Parathyroid adenoma (tissue), 2 donors: ENCODE data around the gene ATRIP.

Source experiments
- H2AFZ ChIP-seq: fragments of 300-600 bp; sonication (generic); one replicate; pipeline ENCODE4 v1.7.0; 2017; ENCODE audit warnings: antibody characterized with exemption, mild to moderate bottlenecking
- H3K27ac ChIP-seq: fragments of 300-600 bp; sonication (generic); one replicate; pipeline ENCODE4 v1.7.0; 2017
- H3K27me3 ChIP-seq: fragments of 300-600 bp; sonication (generic); one replicate; pipeline ENCODE4 v1.7.0; 2017; ENCODE audit warnings: low read length; ENCODE audit not compliant: control insufficient read depth, insufficient read depth
- H3K36me3 ChIP-seq: fragments of 300-600 bp; sonication (generic); one replicate; pipeline ENCODE4 v1.7.0; 2017; ENCODE audit warnings: low read length; ENCODE audit not compliant: control insufficient read depth, insufficient read depth
- H3K4me1 ChIP-seq: fragments of 300-600 bp; sonication (generic); one replicate; pipeline ENCODE4 v1.7.0; 2017; ENCODE audit warnings: control low read depth
- H3K4me2 ChIP-seq: fragments of 300-600 bp; sonication (generic); one replicate; pipeline ENCODE4 v1.7.0; 2017; ENCODE audit warnings: low read length
- H3K4me3 ChIP-seq: fragments of 300-600 bp; sonication (generic); one replicate; pipeline ENCODE4 v1.7.0; 2017; ENCODE audit warnings: low read depth, low read length
- H3K79me2 ChIP-seq: fragments of 300-600 bp; sonication (generic); one replicate; pipeline ENCODE4 v1.7.0; 2017; ENCODE audit warnings: control low read depth
- H3K9ac ChIP-seq: fragments of 300-600 bp; sonication (generic); one replicate; pipeline ENCODE4 v1.7.0; 2017; ENCODE audit warnings: mild to moderate bottlenecking
- H3K9me3 ChIP-seq: fragments of 300-600 bp; sonication (generic); one replicate; pipeline ENCODE4 v1.7.0; 2017; ENCODE audit warnings: low read length; ENCODE audit not compliant: control insufficient read depth
- CTCF ChIP-seq: fragments of 300-600 bp; sonication (generic); IDR thresholded peaks from one replicate; pipeline ENCODE4 v1.7.0; 2017; ENCODE audit warnings: antibody characterized with exemption, mild to moderate bottlenecking
- donor health status: primary hyperparathyroidism.

ATRIP gene

GRCh38 chr3:48436477-48436787 lies 10.1 kb upstream of the ATRIP start:
- Histone ChIP-seq H3K27ac (no peak overlapping the region), H3K4me1 (peaks cover 16% of the 10 kb centered on the region), H3K27me3 (no peaks in the 10 kb centered on the region), H3K9me3 (no peaks in the 10 kb centered on the region), H3K79me2 (peaks cover 20% of the 10 kb centered on the region), H3K4me2 (no peak overlapping the region), H3K4me3 (no peak overlapping the region), H3K36me3 (no peaks in the 10 kb centered on the region), H2AFZ (no peak overlapping the region), H3K9ac (no peak overlapping the region)
- TF ChIP-seq CTCF: no peak

GRCh38 chr3:48436855-48437254 lies 9.7 kb upstream of the ATRIP start:
- H3K9me3 ChIP-seq: no peaks in the 10 kb centered on the region
- no peak for TF ChIP-seq CTCF
- no peak overlapping the region for H2AFZ ChIP-seq
- no peak overlapping the region for H3K4me3 ChIP-seq
- H3K27ac ChIP-seq: no peak overlapping the region
- peaks cover 16% of the 10 kb centered on the region for H3K4me1 ChIP-seq
- H3K36me3 ChIP-seq: no peaks in the 10 kb centered on the region
- H3K4me2 ChIP-seq: no peak overlapping the region
- peaks cover 24% of the 10 kb centered on the region for H3K79me2 ChIP-seq
- H3K9ac ChIP-seq: no peak overlapping the region
- H3K27me3 ChIP-seq: no peaks in the 10 kb centered on the region

- H3K27ac ChIP-seq: no peak overlapping the region
- no peak for TF ChIP-seq CTCF
- no peaks in the 10 kb centered on the region for H3K27me3 ChIP-seq
- peaks cover 24% of the 10 kb centered on the region for H3K79me2 ChIP-seq
- H3K9ac ChIP-seq: no peak overlapping the region
- H3K9me3 ChIP-seq: no peaks in the 10 kb centered on the region
- no peak overlapping the region for H3K4me3 ChIP-seq
- no peak overlapping the region for H2AFZ ChIP-seq
- no peak overlapping the region for H3K4me2 ChIP-seq
- H3K4me1 ChIP-seq: peaks cover 16% of the 10 kb centered on the region
- no peaks in the 10 kb centered on the region for H3K36me3 ChIP-seq
Measured at GRCh38 chr3:48437812-48438211, 8.7 kb upstream of the ATRIP start.

GRCh38 chr3:48439820-48440589 lies 6.5 kb upstream of the ATRIP start, which contains the start of the genes CCDC51 and TMA7:
Gene CCDC51 (minus strand): TSS chr3:48440119. CDS start chr3:48435128, 4,991 bp downstream.
Gene TMA7 (plus strand): TSS chr3:48440257. CDS start chr3:48440297, 40 bp downstream.
- Histone ChIP-seq H2AFZ (peak within 1 kb of the TSS; percentile 91), H3K4me3 (peak within 1 kb of the TSS; percentile 97), H3K36me3 (no peaks in the 10 kb centered on the region), H3K4me1 (peaks cover 16% of the 10 kb centered on the region), H3K27me3 (no peaks in the 10 kb centered on the region), H3K9ac (peak within 1 kb of the TSS; percentile 9), H3K27ac (peak within 1 kb of the TSS; percentile 90), H3K79me2 (peaks cover 21% of the 10 kb centered on the region), H3K4me2 (peak within 1 kb of the TSS; percentile 80), H3K9me3 (no peaks in the 10 kb centered on the region)
- TF ChIP-seq CTCF: no peak

- peak overlapping the region; percentile 9 for H3K9ac ChIP-seq
- no peaks in the 10 kb centered on the region for H3K9me3 ChIP-seq
- peak overlapping the region; percentile 97 for H3K4me3 ChIP-seq
- no peaks in the 10 kb centered on the region for H3K36me3 ChIP-seq
- no peak for TF ChIP-seq CTCF
- peaks cover 17% of the 10 kb centered on the region for H3K79me2 ChIP-seq
- peak overlapping the region; percentile 91 for H2AFZ ChIP-seq
- H3K27ac ChIP-seq: peak overlapping the region; percentile 90
- H3K27me3 ChIP-seq: no peaks in the 10 kb centered on the region
- peak overlapping the region; percentile 80 for H3K4me2 ChIP-seq
- H3K4me1 ChIP-seq: peaks cover 16% of the 10 kb centered on the region
Measured at GRCh38 chr3:48440590-48440958, 6.0 kb upstream of the ATRIP start.
